ENCODE results near the gene ZNF436. TPM values are rescaled to one million over a fixed set of nuclear protein-coding genes. Genes with fewer than 3 reads are reported as not detected.
"Not testable (repeated sequence)": the region's sequence is repeated elsewhere in the genome, so short reads cannot be mapped to it uniquely, and the experiment has no call there.

Gene ZNF436
- polyA plus RNA-seq, 1 donor: 38.0 TPM

DNA sequence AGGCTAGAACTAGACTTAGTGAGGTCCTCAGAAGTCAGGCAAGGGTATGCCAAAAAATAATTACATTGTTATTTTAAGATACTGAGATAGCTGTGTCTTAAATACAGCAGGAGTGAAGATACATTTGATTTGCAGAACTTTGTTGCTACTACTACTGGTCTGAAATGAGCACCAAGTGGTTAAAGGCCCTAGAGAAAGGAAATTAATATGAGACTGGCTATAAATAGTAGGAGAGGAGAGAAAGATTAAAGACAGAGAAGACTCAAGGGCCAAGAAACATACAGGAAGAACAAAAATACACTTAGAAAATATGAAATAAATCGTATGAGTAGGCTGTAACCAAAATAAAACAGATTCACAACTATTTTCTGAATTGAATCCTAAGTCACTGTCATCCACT, 46.9 kb downstream of the ZNF436 start:
- DNase-seq (ENCODE audit: low read depth): no peak

GRCh38 chr1:23310280-23310679, 59.4 kb downstream of the ZNF436 start:
- DNase-seq (ENCODE audit: low read depth): not testable (repeated sequence)

Other genes starting within 250 kb of the ZNF436 start
- gene LUZP1, start 201.0 kb downstream of the ZNF436 start, polyA plus RNA-seq (ENCODE audit: insufficient read length): 12.5 TPM
- gene HTR1D, start 152.3 kb downstream of the ZNF436 start, polyA plus RNA-seq (ENCODE audit: insufficient read length): not detected
- 123 TPM for gene HNRNPR, start 25.6 kb downstream of the ZNF436 start, polyA plus RNA-seq (ENCODE audit: insufficient read length)
- 366 TPM for gene TCEA3, start 54.9 kb upstream of the ZNF436 start, polyA plus RNA-seq (ENCODE audit: insufficient read length)
- gene ASAP3, start 114.3 kb upstream of the ZNF436 start, polyA plus RNA-seq (ENCODE audit: insufficient read length): 49.8 TPM
- 3.4 TPM for gene E2F2, start 161.4 kb upstream of the ZNF436 start, polyA plus RNA-seq (ENCODE audit: insufficient read length)
- 43.9 TPM for gene ID3, start 189.7 kb upstream of the ZNF436 start, polyA plus RNA-seq (ENCODE audit: insufficient read length)

Data from forelimb muscle (tissue), 1 donor.